HEK293T (cell line): ENCODE results near the gene ANKRD44.

Source experiments
- ARNT ChIP-seq: fragments of 450-650 bp; IDR thresholded peaks from 2 replicates; pipeline ENCODE4 v1.6.1; 2017; ENCODE audit warnings: mild to moderate bottlenecking
- BHLHE40 ChIP-seq: fragments of 450-650 bp; IDR thresholded peaks from 2 replicates; pipeline ENCODE4 v1.6.1; 2016; ENCODE audit warnings: mild to moderate bottlenecking, moderate library complexity, borderline replicate concordance
- ELF4 ChIP-seq: fragments of 450-650 bp; IDR thresholded peaks from 2 replicates; pipeline ENCODE4 v1.6.1; 2017; ENCODE audit warnings: antibody characterized with exemption
- FOXA1 ChIP-seq: fragments of 450-650 bp; IDR thresholded peaks from 2 replicates; pipeline ENCODE4 v1.6.1; 2016; ENCODE audit warnings: mild to moderate bottlenecking
- FOXK2 ChIP-seq: fragments of 450-650 bp; IDR thresholded peaks from 2 replicates; pipeline ENCODE4 v1.6.1; 2016; ENCODE audit warnings: mild to moderate bottlenecking
- FOXM1 ChIP-seq: fragments of 450-650 bp; IDR thresholded peaks from 2 replicates; pipeline ENCODE4 v1.6.1; 2017; ENCODE audit warnings: mild to moderate bottlenecking, borderline replicate concordance
- L3MBTL2 ChIP-seq: fragments of 450-650 bp; conservative IDR thresholded peaks from 2 replicates; pipeline ENCODE4 v1.6.1; 2016; ENCODE audit warnings: mild to moderate bottlenecking
- LEF1 ChIP-seq: fragments of 450-650 bp; IDR thresholded peaks from 2 replicates; pipeline ENCODE4 v1.6.1; 2017; ENCODE audit warnings: mild to moderate bottlenecking, borderline replicate concordance
- NFRKB ChIP-seq: fragments of 450-650 bp; IDR thresholded peaks from 2 replicates; pipeline ENCODE4 v1.6.1; 2016; ENCODE audit warnings: mild to moderate bottlenecking, moderate library complexity
- SP1 ChIP-seq: fragments of 450-650 bp; IDR thresholded peaks from 2 replicates; pipeline ENCODE4 v1.6.1; 2017
- SUZ12 ChIP-seq: fragments of 450-650 bp; IDR thresholded peaks from 2 replicates; pipeline ENCODE4 v1.6.1; 2016; ENCODE audit warnings: mild to moderate bottlenecking
- TARDBP ChIP-seq: fragments of 450-650 bp; IDR thresholded peaks from 2 replicates; pipeline ENCODE4 v1.6.1; 2016
- TF ChIP-seq, protein P1 (sequence below): fragments of 450-650 bp; IDR thresholded peaks from 2 replicates; pipeline ENCODE4 v1.6.1; 2016

DNA sequence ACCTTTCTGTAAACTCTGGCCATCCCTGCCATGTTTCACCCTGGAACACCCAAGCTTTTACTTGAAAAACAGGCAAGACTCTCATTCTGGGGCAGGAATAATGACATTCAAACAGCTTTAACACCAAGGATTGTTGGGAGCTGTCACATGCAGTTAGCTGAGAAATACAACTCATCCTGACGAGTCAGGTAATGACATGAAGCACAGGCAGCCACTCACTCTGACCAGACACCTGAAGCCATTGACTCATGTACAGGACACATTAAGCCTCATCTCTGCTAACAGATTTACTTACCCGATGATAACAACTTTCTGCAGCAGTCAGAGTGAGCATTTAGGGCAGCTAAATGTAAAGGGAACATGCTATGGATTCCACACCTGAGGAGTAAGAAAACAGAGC is 220.9 kb downstream of the ANKRD44 start:
- no peak for TF ChIP-seq BHLHE40
- no peak for TF ChIP-seq SUZ12
- TF ChIP-seq FOXA1: no peak
- TF ChIP-seq L3MBTL2: no peak
- no peak for TF ChIP-seq ARNT
- TF ChIP-seq SP1: no peak
- no peak for TF ChIP-seq LEF1
- no peak for TF ChIP-seq TARDBP
- no peak for TF ChIP-seq FOXK2
- no peak for TF ChIP-seq FOXM1
- TF ChIP-seq, protein P1, sequence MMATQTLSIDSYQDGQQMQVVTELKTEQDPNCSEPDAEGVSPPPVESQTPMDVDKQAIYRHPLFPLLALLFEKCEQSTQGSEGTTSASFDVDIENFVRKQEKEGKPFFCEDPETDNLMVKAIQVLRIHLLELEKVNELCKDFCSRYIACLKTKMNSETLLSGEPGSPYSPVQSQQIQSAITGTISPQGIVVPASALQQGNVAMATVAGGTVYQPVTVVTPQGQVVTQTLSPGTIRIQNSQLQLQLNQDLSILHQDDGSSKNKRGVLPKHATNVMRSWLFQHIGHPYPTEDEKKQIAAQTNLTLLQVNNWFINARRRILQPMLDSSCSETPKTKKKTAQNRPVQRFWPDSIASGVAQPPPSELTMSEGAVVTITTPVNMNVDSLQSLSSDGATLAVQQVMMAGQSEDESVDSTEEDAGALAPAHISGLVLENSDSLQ: no peak
- no peak for TF ChIP-seq NFRKB
- no peak for TF ChIP-seq ELF4
